GM18907 (cell line): ENCODE data around the gene SEC22C.
A peak's percentile ranks its signal among the peaks of the same experiment; 100 is the strongest.
"Not testable (repeated sequence)": the region's sequence is repeated elsewhere in the genome, so short reads cannot be mapped to it uniquely, and the experiment has no call there.

Experiments
- ATAC-seq: cut with Tn5 transposase; IDR thresholded peaks from one replicate; pipeline ENCODE4 v1.9.1; 2021; ENCODE audit warnings: mild to moderate bottlenecking, moderate library complexity; ENCODE audit not compliant: unreplicated experiment

The SEC22C gene

DNA sequence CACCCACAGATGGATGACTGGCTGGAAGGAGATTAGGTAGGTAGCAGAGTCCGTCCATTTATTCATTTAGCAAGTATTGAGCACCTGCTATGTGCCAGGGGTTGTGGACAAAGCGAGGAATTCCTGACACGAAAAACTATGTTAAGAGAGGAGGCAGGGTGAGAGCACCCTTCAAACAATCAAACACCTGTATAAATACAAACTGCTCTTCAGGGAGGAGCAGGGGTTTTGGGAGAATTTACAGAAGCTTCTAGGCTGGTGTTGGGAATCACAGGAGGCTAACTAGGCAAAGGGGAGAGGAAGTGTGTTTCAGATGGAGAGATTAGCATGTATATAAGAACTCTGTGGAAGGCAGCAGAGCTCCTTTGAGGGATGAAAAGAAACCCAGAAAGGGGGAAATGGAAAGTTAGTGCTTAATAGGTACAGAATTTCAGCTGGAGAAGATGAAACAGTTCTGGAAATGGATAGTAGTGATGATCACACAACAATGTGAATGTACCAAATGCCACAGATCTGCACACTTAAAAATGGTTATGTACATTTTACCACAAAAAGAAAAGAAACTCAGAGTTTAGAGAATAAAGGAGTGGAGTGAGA lies 805 bp upstream of the SEC22C start:
- ATAC-seq: no peak

DNA sequence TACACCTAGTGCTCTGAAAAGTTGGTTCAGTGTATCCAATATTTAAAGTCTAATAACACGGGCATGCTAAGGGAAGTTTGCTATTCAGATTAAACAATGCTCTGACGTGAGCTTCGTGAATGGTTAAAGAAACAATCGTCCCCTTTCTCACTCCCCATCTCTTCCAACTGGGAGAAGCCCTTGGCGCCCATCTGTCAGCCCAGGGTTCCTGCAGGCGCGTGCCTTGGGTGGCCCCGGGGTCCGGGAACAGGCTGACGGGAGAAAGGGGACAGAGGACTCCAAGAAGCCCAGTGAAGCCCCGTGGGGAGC lies 413 bp downstream of the SEC22C start:
- no peak for ATAC-seq

DNA sequence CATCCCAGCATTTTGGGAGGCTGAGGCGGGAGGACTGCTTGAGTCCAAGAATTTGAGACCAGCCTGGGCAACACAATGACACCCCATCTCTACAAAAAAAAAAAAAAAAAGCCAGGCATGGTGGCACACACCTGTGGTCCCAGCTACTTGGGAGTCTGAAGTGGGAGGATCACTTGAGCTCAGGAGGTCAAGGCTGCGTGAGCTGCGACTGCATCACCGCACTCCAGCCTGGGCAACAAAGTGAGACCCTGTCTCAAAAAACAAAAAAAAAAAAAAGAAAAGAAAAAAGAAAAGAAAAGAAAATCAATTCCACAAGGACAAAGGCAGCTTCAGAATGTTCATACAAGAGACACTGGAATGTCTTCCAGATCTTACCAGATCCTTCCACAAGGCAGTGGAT lies 2.4 kb downstream of the SEC22C start:
- ATAC-seq: not testable (repeated sequence)

DNA sequence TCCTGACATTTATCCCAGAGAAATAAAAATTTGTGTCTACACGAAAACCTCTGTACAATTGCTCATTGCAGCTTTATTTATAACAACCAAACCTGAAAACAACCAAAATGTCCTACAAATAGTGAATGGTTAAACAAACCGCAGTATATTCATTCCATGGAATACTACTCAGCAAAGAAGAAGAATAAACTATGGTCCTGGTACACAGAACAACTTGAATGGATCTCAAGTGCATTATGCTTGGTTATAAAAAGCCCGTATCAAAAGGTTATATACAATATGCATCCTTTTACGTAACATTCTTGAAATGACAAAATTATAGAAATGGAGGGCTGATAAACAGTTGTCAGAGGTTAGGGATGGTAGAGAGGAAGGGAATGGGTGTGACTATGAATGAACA lies 3.7 kb downstream of the SEC22C start:
- ATAC-seq: no peak

DNA sequence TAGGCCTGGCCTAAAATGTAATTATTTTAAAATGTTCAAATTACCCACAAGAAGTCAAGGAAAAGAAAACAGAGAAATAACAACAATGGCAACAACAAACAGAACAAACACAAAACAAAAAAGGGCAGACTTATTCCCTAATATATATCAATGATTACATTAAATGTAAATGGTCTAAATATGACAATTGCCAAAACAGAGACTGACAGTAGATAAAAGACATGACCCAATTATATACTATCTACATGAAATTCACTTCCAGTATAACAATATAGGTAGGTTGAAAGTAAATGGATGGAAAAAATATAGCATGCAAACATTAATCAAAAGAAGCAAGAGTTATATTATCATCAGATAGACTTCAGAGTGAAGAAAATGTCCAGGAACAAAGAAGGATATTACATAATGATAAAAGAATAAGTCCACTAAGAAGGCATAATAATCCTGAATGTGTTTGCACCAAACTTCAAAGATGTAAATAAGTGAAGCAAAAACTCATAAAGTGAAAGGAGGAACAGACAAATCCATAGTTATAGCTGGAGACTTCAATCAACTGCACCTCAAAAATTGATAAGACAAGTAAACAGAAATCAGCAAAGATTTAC lies 6.5 kb downstream of the SEC22C start:
- no peak for ATAC-seq

DNA sequence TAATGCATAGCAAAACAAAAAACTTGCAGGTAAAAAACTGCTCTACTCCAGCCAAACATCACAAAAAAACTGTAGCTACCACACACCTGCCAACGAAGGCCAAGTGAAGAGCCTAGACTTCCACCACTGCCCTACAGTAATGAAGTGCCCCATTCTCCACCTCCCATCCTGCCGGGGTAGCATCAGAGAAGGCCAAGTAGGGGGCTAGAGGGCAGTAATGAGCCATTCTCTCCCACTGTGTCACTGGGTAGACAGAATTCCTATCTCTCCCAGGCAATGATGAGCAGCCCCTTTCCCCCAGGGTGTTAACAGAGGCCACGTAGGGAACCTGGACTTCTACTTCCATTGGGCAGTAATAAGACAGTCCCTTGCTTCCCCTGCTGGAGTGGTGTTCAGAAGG lies 9.5 kb downstream of the SEC22C start:
- no peak for ATAC-seq

DNA sequence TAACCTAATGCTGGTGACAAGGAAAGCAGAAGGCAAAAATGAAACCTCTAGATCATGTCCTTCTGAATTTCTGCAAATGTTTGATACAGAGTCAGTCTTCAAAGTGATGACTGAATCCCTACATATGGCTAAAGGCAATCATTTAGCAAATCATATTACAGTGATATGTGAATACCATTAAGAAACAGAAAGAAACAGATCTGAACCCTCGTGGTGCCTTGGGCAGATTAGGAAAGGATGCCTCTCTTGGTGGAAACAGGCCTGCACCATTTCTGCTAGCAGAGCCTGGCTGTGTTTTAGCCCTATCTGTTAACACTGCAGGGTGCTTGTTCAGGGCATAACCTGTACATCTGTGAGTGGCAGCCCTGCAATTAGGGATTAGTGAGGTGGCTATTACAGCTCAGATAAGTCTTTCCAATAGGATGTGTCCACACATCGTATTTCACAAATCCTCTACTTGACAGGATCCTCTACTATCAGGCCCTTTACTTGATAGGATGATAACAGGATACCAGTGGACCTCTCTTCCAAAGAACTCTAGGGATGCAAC lies 12.1 kb downstream of the SEC22C start:
- ATAC-seq: no peak

DNA sequence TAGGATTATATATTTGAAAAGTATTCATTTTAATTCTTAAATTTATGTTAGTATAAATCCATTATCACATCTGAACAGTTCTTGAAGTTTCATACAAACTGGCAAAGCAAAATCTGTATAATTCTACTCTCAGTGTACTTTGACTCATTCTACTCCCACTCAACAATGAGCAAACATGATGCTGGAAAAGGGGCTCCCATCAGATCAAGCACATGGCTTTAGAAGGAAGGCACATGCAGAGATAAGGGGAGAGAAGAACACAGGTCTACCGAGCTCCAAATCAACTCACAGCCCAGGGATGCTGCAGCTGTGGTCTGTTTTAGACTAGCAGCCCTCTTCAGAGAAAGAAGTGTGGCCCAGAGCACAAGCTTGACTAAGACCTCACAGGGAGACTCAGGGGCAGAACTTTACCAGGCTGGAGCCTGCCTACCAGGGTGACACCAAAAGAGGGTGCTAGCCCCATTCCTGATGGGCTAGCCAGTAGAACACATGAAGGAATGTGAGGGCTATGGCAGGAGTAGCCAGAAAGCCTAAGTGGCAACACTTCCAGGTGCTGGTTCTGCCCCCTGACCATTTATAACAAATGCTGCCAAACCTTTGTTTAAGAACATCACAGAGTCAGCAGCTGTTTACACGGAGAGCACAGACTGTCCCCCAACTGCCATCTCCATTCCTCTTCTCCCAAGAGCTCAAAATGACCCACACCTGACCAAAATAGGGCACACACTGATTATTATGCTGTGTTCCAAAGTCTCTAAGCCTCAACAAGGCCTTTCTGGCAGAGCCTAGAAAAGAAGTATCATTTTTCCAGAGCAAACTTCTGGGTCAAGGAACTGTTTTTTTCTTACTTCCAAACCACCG lies 19.5 kb downstream of the SEC22C start:
- ATAC-seq: no peak

DNA sequence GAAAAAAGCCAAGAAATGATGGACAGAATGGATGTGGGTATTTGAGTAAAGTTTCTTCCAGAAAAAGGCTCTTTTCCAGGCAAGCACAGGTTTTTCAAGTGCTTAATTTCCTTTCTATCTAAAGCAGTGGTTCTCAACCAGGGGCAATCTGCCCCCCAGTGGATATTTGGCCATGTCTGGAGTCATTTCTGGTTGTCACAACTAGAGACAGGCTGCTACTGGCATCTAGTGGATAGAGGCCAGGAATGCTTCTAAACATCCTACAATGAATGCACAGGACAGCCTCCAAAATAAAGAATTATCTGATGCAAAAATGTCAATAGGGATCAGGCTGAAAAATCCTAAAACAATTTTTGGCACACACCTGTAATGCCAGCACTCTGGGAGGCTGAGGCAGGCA lies 23.9 kb downstream of the SEC22C start:
- no peak for ATAC-seq

DNA sequence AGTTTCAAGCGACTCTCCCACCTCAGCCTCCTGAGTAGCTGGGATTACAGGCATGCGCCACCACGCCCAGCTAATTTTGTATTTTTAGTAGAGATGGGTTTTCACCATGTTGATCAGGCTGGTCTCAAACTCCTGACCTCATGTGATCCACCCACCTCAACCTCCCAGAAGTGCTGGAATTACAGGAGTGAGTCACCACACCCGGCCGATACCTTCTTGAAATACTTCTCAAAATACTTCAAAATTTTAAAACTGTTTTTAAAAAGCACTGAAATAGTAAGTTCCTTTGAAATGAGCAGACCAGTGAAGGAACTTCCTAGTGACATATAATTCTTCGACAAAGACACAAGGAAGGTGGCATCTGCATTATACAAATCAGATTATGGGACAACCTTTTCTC lies 24.9 kb downstream of the SEC22C start:
- not testable (repeated sequence) for ATAC-seq

DNA sequence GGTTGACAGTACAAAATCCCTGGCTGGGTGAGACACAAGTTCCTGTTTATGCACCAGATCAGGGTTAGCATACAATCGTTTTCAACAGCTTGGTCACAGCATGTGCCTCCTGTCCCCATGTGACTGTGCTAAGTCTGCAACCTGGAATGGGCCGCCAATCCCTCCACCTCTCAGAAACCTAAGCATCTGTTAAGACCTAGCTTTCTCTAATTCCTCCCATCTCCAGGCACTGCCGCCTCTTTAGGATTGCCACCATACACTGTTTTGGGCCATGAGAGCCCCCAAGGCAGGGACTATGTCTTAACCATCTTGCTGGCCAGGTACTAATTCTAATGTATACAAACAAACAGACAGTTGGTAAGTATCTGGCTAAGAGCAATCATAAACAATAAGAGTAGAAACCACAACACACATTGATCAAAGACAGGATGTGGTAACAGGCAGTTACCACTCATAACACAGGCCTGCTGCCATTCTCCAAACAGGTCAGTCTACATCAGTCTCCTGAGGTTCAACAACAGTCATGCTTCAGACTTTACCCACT lies 25.6 kb downstream of the SEC22C start:
- ATAC-seq: peak; percentile 80

DNA sequence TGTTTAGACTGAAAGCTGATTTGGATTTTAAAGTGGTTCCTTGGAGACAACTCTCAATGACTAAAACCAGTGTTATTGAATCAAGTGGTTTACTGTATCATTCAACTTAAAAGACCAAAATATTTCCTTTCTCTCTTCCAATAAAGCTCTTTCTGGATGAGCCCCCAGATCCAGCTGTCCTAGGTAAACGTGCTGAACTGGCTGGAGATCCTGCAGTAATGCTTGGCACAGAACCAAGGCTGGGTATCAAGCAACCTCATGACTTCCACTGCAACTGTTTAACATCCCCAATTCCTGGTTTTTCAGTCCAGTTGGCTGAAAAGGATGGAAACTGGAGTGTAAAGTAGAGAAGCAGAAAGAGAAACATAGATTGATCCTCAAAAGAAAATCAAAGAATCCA lies 28.9 kb downstream of the SEC22C start:
- no peak for ATAC-seq

DNA sequence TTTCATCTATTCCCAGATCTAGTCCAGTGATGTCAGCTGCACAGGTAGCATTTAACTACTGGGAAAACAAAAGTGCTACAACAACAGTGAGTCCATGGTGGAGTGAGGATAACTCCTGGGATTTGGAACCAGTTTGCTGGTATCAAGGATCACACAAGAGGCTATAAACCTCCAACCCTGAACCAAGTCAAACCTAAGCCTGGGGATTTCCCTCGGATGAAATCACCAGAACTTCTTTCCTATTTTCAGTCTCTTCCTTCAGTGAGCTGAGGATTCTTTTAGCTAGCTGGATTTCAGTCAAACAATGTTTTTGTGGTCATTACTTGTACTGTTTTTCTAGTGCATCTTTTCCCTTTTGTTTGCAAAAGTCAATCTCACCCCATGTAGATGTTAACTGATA lies 31.5 kb downstream of the SEC22C start:
- ATAC-seq: no peak

DNA sequence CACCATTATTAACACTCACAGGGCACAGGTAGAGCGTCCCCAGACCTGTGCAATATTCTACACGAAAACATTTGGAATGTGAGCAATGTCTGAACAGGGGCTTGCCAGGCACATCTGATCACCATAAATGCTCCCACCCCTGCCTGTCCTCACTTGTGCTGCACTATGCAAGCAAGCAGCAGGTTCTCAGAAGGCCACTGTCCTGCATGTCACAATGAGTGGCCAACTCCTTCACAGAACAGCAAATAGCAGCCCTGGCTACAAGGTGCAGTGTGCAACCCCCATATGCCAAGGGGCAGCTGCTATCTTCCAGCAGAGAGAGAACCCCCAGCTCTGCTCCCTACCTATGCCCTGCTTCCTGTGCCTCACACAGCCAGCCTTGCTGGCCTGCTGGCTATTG lies 32.6 kb downstream of the SEC22C start:
- ATAC-seq: no peak

DNA sequence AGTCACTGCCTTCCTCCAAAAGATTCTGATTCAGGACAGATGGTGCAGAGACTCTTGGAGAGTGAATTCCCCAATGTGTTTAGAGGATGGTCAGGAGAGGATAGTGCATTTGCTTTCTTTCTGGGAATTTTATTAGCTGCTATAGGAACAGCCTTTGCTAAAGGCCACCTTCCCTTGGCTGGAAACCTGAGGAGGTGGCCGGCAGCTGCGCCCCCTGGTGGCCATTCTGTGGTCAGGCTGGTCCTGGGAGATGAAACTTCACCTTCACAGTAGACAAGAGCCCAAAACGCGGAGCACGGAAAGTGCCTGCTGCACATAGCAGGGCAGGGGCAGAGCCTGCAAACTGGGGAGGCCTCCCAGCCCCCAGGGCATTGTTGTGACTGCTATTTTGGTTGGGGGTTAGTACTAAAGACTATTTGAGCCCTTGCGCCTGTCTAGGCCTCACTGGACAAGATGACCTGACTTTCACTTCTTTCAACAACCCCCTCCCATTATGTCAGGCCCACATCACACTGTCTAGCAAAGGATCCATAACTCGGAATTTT lies 34.3 kb downstream of the SEC22C start:
- peak; percentile 65 for ATAC-seq

DNA sequence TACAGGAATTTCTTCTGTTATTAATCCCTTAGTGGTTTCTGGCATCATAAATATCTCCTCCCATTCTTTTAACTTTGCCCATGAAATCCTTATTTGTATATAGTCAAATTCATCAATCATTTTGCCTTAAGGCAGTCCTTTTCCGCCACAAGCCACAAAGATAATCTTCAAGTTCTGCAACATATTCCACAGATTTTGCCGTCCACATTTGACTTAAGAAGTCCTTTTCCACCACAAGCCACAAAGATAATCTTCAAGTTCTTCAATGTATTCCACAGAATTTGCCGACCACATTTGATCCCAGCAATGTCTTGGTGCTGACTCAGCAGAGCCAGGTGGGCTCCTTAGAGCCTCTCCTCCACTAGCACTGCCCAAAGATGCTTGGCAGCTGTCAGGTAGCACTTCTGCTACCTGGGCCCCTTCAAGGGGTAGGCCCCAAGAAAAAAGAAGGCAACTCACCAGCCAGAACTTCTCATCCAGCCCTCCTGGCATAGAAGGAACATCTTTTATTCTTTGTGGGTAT lies 35.0 kb downstream of the SEC22C start:
- no peak for ATAC-seq

DNA sequence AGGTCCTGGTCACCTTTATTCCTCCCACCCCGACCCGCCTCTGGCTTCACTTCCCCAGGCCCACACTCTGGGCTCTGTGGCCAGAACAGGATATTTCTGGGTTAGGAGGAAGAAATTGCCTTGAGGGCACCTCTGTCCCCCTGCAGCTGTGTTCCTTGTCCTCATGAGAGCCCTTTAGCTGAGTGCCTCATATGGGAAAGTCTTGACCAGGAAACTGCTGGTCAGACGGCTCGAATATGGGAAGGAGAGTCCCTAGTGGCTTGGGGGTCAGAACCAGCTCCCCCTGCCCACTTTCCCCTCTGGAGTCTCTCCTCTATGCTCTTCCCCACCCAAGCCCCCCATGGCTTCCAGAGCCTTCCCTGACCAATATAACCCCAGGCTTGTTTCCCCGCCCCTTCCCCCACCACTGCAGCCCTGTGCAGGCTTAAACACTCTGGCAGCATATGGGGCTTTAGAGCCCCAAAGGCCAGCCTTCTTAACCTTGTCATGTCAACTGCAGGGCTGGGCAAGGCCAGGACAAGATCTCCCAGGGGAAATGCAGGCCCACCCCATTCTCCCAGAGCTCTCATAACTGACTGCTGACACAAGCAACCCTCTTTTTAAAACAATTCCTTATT lies 36.4 kb downstream of the SEC22C start:
- ATAC-seq: no peak

DNA sequence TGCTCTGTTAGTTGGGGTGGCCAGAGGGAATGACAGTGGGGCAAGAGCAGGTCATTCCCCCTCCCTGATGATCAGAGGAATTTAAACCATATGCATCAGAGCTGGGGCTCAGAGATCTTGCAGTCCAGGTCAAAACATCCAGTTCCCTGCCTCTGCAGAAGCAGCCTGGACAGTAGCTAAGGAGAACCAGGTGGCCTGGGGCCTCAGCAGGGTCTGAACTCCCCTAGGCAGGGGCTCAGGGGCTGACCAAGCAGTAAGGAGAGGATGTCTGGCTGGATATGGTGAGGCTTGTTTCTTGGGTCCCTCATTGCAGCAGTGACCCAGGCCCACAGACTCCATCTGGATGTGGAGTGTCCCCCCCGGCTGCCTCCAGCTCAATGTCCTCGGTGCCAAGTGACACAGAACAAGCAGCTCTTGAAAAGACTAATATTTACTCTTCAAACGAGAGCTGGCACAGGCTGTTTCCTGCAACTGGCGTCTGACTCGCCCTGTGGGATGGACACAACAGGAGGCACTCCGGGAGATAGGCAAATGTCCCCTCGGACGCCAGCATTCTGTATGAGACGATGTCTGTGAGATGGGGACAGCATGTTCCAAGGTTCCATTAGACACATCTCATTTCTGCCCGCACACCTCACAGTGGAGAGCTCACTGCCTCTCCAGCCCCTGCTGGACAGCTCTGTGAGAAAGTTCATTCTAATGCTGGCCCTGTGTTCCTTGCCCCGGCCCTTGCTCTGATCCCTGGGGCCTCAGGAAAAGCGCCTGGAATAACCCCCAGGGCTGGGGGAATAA lies 37.1 kb downstream of the SEC22C start:
- ATAC-seq: no peak

DNA sequence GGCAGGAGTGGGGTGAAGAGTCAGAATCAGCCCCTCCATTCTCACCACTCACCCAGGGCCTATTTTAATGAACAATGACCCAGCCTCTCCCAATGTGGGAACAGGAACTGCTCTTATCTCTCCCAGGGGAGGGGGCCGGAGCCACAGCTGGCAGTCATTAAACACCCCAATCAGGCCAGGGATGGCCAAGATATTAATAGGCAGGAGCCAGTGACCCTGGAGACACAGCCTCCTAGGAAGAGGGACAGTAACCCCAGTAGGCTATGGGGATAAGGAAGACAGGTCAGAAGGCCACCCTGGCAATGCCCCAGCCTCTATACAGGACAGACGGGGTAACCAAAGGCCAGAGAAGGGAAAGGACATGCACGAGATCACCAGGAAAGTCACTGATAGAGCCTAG lies 40.7 kb downstream of the SEC22C start:
- ATAC-seq: no peak
